LNCaP clone FGC (cell line): Measurements from ENCODE around the gene LMX1B.

Experiments used
- DNase-seq: peaks from one replicate; pipeline ENCODE4 v3.0.0-alpha.2; 2011; ENCODE audit warnings: low read depth
- H3K4me3 ChIP-seq: 2 replicates; pipeline ENCODE4 v1.5.1; 2011; ENCODE audit warnings: mild to moderate bottlenecking, low read depth, low read length, control low read depth
- CTCF ChIP-seq: IDR thresholded peaks from 2 replicates; pipeline ENCODE4 v1.5.1; 2012; ENCODE audit warnings: mild to moderate bottlenecking; ENCODE audit not compliant: control insufficient read depth, insufficient read depth; ENCODE audit errors: extremely low read depth

The LMX1B gene

GRCh38 chr9:126608551-126608950 lies 5.2 kb upstream of the LMX1B start:
- no peak for DNase-seq
- TF ChIP-seq CTCF, result no peak

GRCh38 chr9:126609191-126609590 lies 4.5 kb upstream of the LMX1B start:
- TF ChIP-seq CTCF, result no peak
- no peak for DNase-seq
- H3K4me3 ChIP-seq, result no peak overlapping the region

More at GRCh38 chr9:126608551-126608950, 5.2 kb upstream of the LMX1B start:
- H3K4me3 ChIP-seq, result no peak overlapping the region

- no peak overlapping the region for H3K4me3 ChIP-seq
- no peak for TF ChIP-seq CTCF
- DNase-seq, result no peak
These were observed 3.9 kb upstream of the LMX1B start for GRCh38 chr9:126609711-126610388.

GRCh38 chr9:126611193-126611591 lies 2.5 kb upstream of the LMX1B start:
- TF ChIP-seq CTCF, result no peak
- no peak overlapping the region for H3K4me3 ChIP-seq
- no peak for DNase-seq

GRCh38 chr9:126611592-126612325 lies 2.0 kb upstream of the LMX1B start:
- no peak overlapping the region for H3K4me3 ChIP-seq
- TF ChIP-seq CTCF, result peak; percentile 82
- DNase-seq, result no peak

GRCh38 chr9:126612326-126612812 lies 1.4 kb upstream of the LMX1B start:
- DNase-seq, result no peak
- H3K4me3 ChIP-seq, result no peak overlapping the region
- TF ChIP-seq CTCF, result no peak
